Measurements from ENCODE around the gene EMX1. TPM values are rescaled to one million over a fixed set of nuclear protein-coding genes. Genes with fewer than 3 reads are reported as not detected.

The EMX1 gene
- total RNA-seq, 4 donors from 2014 or later, result 0.26 TPM; not detected in 3

GRCh38 chr2:72908741-72909140 lies 8.6 kb upstream of the EMX1 start:
- TF ChIP-seq, protein P1, sequence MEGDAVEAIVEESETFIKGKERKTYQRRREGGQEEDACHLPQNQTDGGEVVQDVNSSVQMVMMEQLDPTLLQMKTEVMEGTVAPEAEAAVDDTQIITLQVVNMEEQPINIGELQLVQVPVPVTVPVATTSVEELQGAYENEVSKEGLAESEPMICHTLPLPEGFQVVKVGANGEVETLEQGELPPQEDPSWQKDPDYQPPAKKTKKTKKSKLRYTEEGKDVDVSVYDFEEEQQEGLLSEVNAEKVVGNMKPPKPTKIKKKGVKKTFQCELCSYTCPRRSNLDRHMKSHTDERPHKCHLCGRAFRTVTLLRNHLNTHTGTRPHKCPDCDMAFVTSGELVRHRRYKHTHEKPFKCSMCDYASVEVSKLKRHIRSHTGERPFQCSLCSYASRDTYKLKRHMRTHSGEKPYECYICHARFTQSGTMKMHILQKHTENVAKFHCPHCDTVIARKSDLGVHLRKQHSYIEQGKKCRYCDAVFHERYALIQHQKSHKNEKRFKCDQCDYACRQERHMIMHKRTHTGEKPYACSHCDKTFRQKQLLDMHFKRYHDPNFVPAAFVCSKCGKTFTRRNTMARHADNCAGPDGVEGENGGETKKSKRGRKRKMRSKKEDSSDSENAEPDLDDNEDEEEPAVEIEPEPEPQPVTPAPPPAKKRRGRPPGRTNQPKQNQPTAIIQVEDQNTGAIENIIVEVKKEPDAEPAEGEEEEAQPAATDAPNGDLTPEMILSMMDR (IDR thresholded peaks at IDR 0.05), result no peak
- no peak for TF ChIP-seq POLR2A (IDR thresholded peaks at IDR 0.05)

GRCh38 chr2:72911256-72911655 lies 6.1 kb upstream of the EMX1 start:
- peak in 1 of 2 donors; percentile 29 for DNase-seq (ENCODE audit: low spot score in 2 of 2)
- WGBS, 2 donors, result 36 to 43% methylated on average over 1 of the region's 1 CpG
- H3K4me3 ChIP-seq (ENCODE audit: low read depth, poor library complexity, severe bottlenecking), result no peak overlapping the region
- TF ChIP-seq POLR2A (IDR thresholded peaks at IDR 0.05), result no peak
- TF ChIP-seq, protein P1 (IDR thresholded peaks at IDR 0.05), result no peak
- intact Hi-C loops (cut with DNase I; ENCODE audit: low total_unique reads), result no loop called here

More at GRCh38 chr2:72908741-72909140, 8.6 kb upstream of the EMX1 start:
- H3K4me3 ChIP-seq (ENCODE audit: low read depth, poor library complexity, severe bottlenecking), result no peak overlapping the region
- DNase-seq (ENCODE audit: low spot score in 2 of 2), result no peak
- intact Hi-C loops (cut with DNase I; ENCODE audit: low total_unique reads), result no loop called here
- 80 to 90% methylated on average over 3 of the region's 3 CpGs for WGBS, 2 donors

DNA sequence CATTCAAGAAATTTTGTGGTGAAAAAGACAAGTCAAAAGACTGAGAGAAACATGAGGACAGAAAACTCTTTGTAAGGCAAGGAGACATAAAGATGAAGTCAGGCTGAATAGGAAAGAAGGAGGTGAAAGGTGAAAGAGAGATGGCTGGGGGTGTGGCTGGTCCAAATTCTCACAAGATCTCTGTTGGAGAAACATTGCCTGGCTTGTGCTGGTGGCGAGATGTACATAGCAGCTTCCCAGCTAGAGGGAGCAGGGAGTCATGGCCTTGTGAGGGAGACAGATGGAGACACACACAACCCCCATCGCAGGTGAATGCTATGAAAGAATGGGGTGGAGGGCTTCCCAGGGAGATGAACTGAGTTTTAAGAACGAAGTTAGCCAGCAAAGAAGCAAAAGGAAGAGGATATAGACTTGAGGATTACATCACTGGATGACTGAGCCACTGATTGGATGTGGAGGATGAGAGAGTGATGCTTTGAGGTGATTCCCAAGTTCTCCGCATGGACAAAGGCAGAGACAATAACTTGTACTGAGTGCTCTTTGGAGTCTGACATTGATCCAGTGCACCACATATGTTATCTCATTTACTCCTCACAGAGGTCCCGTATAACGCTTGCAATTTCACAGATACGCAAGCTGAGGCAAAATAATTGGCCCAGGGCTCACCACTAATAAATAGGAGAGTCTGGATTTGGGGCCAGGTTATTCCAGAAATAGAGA lies 3.7 kb upstream of the EMX1 start:
- TF ChIP-seq, protein P1 (IDR thresholded peaks at IDR 0.05), result no peak
- intact Hi-C loops (cut with DNase I; ENCODE audit: low total_unique reads), result no loop called here
- 14 to 16% methylated on average over 7 of the region's 7 CpGs for WGBS, 2 donors
- no peak overlapping the region for H3K4me3 ChIP-seq (ENCODE audit: low read depth, poor library complexity, severe bottlenecking)
- peak in 1 of 2 donors; percentile 68 for DNase-seq (ENCODE audit: low spot score in 2 of 2)

DNA sequence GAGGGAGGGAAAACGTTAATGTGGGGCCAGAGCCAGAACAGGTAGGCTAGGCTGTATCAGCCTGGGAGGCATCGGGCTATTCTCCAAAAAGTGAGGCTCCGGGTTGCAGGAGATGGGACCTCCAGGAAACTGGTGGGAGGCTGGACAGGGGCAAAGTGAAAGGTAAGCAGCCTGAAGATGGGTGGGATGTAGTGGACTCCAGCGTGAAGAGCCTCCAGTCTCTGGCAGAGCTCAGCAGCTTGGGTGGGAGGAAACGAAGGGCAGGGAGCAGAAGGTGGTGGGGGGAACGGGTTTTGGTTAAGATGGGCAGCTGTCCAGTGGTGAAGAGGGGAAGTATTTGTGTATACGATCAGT lies 3.1 kb upstream of the EMX1 start:
- TF ChIP-seq, protein P1 (IDR thresholded peaks at IDR 0.05), result no peak
- no peak for TF ChIP-seq POLR2A (IDR thresholded peaks at IDR 0.05)
- DNase-seq (ENCODE audit: low spot score in 2 of 2), result peak in 1 of 2 donors; percentile 66
- intact Hi-C loops (cut with DNase I; ENCODE audit: low total_unique reads), result no loop called here
- 8 to 10% methylated on average over 7 of the region's 7 CpGs for WGBS, 2 donors
- H3K4me3 ChIP-seq (ENCODE audit: low read depth, poor library complexity, severe bottlenecking), result no peak overlapping the region

DNA sequence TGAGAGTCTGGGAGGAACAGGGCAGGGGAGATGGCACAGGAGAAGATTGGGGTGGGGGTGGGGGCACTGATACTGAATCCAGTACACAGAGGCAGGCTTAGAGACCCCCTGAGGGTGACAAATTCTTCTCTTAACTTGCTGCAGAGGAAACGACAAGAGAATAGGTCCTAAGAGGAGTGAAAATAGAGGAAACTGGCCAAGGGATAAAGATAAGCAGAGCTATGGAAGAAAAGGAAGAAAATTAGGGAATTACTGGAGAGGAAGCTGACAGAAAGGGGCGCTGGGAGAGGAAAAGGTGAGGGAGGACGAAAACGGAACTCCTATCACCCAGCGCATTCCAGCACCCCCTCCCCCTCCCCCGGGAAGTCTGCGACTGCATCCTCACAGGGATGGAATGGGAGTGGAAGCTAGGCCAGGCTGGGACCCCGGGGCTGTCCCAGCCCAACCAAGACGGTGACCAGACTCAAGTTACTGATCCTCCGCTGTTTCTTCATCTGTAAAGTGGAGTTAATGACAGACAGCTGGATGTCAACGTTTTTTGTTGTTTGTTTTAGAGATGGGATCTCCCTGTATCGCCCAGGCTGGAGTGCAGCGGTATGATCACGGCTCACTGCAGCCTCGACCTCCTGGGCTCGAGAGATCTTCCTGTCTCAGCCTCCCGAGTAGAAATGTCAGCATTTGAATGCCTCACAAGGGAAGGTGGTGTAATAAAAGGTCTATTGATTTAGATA lies 2.6 kb upstream of the EMX1 start:
- H3K4me3 ChIP-seq (ENCODE audit: low read depth, poor library complexity, severe bottlenecking), result no peak overlapping the region
- TF ChIP-seq POLR2A (IDR thresholded peaks at IDR 0.05), result no peak
- TF ChIP-seq, protein P1 (IDR thresholded peaks at IDR 0.05), result no peak
- WGBS, 2 donors, result 6 to 10% methylated on average over 17 of the region's 17 CpGs
- intact Hi-C loops (cut with DNase I; ENCODE audit: low total_unique reads), result no loop called here
- peak in 1 of 2 donors; percentile 73 for DNase-seq (ENCODE audit: low spot score in 2 of 2)

Measured in lower leg skin (tissue), 4 donors.